ENCODE measurements around the gene MYORG.
"Not testable (repeated sequence)": the region's sequence is repeated elsewhere in the genome, so short reads cannot be mapped to it uniquely, and the experiment has no call there.

The MYORG gene

DNA sequence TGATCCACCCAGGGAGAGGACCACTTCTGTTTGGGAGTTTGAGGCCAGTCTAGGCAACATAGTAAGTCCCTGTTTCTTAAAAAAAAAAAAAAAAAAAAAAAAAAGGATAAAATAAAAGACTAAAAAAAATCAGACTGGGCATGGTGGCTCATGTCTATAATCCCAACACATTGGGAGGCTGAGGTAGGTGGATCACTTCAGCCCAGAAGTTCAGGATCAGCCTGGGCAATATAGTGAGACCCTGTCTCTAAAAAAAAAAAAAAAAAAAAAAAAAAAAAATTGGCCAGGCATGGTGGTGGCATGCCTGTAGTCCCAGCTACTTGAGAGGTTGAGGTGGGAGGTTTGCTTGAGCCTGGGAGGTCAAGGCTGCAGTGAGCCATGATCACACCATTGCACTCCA is 38.6 kb downstream of the MYORG start:
- DNase-seq; intact Hi-C loops (cut with DNase I): not testable (repeated sequence)

DNA sequence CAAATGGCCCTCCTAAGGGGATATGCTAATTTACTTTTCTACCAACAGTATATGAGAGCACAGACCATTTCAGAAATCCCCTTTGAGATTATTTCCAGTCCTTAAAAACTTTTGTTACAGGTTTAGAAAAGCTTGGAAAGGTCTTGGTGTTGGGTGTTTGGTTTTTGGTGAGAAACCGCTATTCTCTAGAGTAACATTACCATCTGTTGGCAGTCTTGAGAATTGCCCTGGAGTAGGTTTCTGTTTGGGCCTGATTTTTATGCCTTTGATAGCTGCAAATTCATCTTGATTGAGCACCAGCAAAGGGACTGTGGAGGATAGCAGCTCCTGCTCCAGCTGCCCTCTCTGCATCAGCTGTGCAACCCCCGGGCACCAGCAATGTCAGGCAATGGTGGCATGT is 39.3 kb downstream of the MYORG start:
- intact Hi-C loops (cut with DNase I): no loop called here
- DNase-seq: no peak

DNA sequence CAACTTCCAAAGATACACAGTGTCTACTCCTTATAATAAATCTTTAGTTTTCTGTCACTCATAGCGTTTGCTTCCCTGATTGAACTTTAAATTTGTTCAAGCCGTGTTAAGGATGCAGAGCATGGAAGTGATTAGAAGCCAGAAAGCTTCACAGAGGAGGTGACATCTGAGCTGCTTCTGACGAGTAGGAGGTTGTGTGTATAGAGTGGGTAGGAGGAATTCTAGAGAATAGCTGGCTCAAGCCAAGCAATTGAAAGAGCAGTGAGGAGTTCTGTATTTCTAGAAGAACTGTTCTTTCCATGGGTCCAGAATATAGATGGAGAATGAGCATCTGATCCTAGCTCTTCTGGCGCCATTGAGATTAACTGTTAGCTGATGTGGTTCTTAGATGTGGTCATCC is 41.3 kb downstream of the MYORG start:
- intact Hi-C loops (cut with DNase I): no loop called here
- DNase-seq: no peak

DNA sequence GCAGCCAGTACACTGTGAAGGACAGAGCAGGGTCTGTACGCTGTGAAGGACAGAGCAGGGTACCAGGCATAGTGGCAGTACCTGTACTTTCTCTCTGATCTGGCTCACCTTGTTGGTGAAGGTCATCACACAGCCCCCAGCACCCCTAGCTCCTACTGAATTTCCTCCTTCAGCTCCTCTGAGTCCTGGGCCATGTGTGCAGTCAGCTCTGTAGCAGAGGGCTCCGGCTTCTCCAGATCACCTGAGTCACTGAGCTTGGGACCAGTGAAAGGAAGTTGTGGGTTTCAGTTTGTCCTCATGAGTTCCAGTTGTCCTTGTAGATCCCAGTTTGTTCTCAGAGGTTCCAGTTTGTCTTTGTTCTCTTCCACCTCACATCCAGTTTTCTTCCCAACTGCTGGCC is 41.8 kb downstream of the MYORG start:
- intact Hi-C loops (cut with DNase I): loop anchor here (5.0 kb wide), 1 partner anchor 267 kb away; no protein-coding TSS in a partner anchor

DNA sequence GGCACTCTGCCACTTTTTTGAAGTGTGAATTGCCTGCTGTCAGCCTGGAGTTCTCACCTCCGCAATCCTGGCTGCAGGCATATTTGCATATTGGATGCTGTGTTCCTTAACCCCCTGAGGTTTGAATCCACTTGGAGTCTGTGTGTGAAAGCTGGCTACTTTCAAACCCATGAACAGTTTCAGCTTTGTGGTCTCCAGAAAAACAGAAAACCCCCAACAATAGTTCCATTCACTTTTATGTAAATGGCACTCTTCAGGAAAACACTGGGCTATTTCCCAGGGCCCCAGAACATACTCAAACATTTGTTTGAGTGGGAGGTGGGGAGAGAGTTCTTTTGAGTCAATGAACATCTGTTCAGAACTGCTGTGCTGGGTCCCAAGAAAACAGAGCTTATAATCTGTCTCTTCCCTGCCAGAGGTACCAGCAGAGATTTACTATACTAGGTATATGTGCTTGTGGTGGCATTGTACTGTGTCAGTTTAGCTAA is 42.3 kb downstream of the MYORG start:
- DNase-seq: peak in 5 of 10 donors; percentile 27 to 76 (median 59)
- intact Hi-C loops (cut with DNase I): loop anchor here (5.0 kb wide), 1 partner anchor 268 kb away; no protein-coding TSS in a partner anchor

More for the DNA sequence above, 41.8 kb downstream of the MYORG start:
- no peak for DNase-seq

DNA sequence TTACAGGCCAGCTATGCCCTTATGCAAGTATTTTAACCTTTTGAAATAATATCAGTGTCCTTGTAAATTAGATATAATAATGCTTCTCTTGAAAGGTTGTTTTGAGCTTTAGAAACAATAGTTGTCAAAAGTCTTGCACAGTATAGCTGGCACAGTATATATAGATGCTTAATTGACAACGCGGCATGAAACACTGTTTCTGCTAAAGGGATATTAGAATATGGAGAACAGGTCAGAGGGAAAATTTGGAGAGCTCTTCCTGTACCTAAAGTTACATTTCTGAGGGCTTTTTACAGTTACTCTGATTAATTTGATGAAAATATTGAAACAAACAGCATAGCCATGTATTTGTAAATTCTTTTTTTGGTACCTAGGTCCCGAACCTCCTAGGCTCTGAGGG is 42.9 kb downstream of the MYORG start:
- intact Hi-C loops (cut with DNase I): loop anchor here (5.0 kb wide), 1 partner anchor 268 kb away; no protein-coding TSS in a partner anchor
- no peak for DNase-seq

DNA sequence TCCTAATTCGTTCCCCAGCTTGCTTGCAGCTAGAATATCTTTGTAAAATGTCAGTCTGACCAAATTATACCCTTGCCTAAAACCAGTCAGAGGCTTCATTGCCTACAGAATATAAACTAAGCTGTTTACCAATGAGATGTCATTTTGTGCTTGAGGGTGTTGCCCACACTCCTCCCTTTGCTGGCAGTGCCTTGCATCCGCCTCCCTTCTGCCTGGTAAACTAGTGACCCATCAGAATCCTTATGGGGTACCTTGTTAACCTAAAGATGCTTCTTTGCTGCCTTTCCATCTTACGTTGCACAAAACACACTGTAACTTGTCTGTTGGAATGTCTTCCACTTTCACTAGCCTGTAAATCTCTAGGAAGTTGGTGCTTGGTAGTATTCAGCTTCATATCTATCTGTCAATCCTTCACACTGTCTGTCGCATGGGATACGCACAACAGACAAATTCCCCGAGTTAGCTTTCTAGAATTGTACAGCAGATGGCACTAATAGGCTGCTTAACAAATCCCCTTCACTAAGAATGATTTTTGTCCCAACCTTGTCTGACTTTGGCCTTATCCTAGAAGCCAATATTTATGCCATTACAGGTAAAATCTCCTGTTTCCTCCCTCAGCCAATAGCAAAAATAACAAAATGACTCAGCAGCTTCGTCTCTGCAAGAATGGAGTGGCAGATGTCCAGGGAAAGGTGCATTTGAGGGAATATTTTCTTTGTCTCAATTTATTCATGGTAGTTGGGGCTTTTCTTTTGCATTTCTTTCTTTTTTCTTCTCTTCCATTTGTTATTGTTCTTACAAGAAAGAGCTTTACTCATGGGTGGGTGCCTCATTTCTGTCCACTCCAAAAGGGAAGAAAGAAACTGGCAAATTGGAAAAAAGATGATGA is 44.4 kb downstream of the MYORG start:
- intact Hi-C loops (cut with DNase I): loop anchor here (1.0 to 5.0 kb wide), 3 partner anchors 47 to 270 kb away; no protein-coding TSS in a partner anchor
- peak in 1 of 10 donors; percentile 28 for DNase-seq

DNA sequence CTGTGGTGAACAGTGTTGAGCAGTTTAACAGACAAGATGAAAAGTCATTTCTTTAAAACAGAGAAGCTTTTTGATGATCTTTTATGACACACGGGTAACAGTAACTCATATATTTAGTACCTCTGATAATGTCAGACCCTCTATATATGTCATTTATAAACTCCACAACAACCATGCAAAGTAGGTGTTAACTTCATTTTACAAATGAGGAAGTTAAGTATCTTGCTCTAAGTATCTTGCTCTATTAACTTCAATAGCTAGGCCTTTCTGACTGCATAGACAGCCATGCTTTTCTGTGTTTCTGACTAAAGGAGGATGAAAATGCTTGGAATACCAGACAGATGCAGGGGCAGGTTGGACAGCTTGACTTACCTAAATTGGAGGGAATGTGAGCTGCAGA is 45.5 kb downstream of the MYORG start:
- intact Hi-C loops (cut with DNase I): loop anchor here (5.0 kb wide), 1 partner anchor 271 kb away; no protein-coding TSS in a partner anchor
- no peak for DNase-seq

DNA sequence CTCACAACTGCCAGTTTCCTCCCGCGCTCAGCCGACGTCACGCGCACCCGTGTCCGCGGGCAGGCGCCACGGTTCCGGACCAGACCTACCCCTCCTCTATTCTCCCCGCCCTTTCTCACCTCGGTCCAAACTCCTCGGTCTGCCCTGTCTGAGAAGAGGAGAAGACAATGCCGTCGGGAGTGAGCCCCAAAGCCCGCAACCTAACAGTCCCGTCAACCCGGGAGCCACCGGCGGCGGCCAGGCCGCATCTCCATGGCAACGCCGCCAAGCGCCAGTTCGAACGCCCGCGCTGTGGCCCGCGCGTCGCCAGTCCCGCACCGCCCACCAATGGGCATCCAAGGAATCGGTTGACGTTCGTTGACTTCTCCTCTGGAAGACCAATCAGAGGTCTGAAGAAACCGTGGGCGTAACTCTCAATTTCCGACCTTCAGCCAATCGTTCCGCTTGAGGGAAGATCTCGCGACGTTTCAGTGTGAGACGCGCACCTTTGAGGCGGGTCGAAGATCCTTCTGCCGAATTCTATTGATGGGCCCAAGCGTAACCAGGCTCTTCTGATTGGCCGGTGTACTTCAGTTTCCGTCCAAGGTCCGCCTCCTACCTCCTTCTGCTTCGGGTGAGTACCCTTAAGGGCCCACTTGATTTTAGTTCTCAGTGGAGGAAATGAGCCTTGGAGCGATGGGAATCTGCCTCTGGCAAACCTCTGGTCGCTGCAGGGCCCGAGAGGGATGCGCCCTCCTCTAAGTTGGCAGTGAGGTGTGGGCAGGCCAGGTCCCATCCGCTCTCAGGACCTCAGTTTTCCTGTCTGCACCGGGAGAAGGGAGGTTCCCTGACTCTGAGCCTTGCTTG is 47.5 kb downstream of the MYORG start, which contains the start of the genes KIF24 and NUDT2:
KIF24 (minus strand) TSS at position 282 of the 846 bp plus-strand sequence. CDS start 17,922 bp downstream, outside the sequence.
NUDT2 (plus strand) TSS at position 583 of the 846 bp plus-strand sequence. CDS start 9,471 bp downstream, outside the sequence.
- intact Hi-C loops (cut with DNase I): loop anchor here (5.0 kb wide), 1 partner anchor 128 kb away; the partner anchor contains the start of genes DNAI1 and FAM219A
- DNase-seq: peak; percentile 93 to 99 (median 96)

DNA sequence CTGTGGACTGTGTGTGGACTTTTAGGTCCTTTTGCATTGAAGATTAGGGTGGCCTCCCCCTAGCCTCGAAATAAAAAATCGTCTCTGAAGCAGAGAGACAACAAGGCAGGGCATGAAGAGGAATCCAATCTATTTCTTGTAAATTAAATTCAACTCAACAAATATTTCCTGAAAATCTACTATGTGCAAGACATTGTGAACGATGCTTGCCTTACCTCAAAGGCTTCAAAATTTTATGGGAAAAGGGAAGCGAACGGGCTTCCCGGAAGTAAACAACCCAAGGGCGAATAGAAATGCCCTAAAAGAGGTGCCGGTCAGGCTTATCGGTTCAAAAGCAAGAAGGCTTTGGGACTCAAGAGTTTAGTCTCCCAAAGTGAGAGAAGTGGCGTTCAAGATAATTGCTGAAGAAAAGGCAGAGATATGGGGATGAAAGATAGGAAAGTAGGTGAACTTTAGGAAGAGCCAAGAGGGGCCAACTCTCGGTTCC is 48.2 kb downstream of the MYORG start:
- intact Hi-C loops (cut with DNase I): loop anchor here (5.0 kb wide), 1 partner anchor 129 kb away; the partner anchor contains the start of genes DNAI1 and FAM219A
- no peak for DNase-seq

DNA sequence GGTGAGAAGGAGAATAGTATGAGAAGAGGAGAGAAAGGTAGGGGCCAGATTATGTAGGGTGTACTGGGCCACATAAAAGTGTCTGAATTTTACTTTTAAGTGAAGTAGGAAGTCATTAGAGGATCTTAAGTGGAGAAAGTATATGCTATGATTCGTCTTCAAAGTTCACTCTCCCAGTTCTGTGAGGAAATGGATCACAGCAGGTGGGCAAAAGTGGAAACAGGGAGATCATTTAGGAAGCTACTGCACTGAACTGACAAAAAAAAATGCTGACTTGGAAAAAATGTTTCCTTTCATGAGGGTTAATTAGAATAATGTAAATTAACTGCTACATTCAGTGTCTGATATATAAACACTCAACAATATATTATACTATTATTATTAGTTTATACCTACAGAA is 50.0 kb downstream of the MYORG start:
- intact Hi-C loops (cut with DNase I): loop anchor here (5.0 kb wide), 1 partner anchor 131 kb away; the partner anchor contains the start of genes DNAI1 and FAM219A
- DNase-seq: no peak

DNA sequence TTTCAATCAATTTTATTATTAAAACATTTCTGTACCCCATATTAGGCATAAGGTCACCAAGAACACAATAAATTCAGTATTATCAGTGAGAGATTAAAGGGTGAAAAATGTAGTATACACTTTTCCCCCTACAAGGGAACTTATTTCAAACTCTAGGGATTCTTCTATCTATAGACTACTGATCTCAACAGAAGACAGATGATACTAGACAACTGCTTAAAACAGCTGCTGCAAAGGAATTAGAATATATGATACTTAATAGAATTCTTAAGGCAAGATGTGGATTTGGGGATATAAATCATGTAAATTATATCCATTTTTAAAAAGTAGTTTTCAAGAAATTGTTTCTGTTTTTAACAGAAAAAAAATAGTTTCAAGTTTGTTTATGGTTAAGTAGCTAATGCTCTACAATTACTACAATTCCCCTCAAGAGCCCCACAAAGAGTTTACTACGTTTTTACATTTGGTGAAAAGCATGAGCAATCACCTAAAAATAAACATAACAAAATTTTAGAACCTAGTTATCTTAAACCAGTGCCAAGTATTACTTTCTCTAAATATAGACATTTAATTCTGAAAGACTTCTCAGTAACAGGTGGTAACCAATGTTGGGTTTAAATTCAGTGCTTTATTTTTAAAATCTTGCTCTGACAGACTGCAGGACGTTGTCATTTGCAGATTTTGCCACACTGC is 53.7 kb downstream of the MYORG start:
- no peak for DNase-seq

DNA sequence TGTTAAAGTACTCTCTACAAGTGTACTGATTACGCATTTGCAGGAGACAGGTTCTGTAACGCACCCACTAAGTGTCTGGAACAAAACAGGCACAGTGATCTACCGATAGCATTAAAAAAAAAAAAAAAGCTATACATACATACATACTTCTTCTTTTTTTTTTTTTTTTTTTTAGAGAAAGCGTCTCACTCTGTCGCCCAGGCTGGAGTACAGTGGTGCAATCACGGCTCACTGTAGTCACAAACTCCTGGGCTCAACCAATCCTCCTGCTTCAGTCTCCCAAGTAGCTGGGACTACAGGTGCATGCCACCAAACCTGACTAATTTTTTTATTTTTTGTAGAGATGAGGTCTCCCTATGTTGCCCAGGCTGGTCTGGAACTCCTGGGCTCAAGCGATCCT is 55.2 kb downstream of the MYORG start:
- no peak for DNase-seq
- intact Hi-C loops (cut with DNase I): no loop called here

More for the DNA sequence above, 53.7 kb downstream of the MYORG start:
- intact Hi-C loops (cut with DNase I): no loop called here

DNA sequence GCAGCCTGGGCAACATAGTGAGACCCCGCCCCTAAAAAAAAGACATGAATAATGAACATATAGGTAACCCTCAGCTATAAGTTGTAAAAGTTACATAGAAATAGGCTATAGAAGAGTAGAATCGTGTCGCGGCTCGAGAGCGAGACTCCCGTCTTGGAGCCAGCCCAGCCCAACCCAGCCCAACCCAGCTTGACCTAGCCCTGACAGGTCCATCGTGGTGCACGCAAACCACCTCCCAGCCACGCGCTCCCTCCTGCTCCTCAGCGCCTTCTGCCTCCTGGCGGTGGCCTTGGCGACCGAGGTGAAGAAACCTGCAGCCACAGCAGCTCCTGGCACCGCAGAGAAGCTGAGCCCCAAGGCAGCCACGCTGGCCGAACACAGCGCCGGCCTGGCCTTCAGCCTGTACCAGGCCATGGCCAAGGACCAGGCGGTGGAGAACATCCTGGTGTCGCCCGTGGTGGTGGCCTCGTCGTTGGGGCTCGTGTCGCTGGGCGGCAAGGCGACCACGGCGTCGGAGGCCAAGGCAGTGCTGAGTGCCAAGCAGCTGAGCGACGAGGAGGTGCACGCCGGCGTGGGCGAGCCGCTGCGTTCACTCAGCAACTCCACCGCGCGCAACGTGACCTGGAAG is 58.4 kb downstream of the MYORG start:
- intact Hi-C loops (cut with DNase I): no loop called here
- no peak for DNase-seq

DNA sequence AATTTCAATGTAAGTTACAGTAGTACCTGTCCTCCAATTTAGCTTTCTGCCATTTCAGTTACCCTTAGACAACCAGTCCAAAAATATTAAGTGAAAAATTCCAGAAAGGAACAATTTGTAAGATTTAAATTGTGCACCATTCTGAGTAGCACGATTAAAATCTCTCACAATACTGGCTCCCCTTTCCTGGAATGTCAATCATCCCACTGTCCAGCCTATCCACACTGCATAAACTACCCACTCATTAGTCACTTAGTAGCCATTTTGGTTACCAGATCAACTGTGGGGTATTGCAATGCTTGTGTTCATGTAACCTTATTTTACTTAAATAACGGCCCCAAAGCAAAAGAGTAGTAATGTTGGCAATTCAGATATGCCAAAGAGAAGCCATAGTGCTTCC is 59.3 kb downstream of the MYORG start:
- DNase-seq: no peak
- intact Hi-C loops (cut with DNase I): no loop called here

Data from posterior cingulate gyrus (tissue), 11 donors.